HG03342 (cell line): ENCODE measurements around the gene EFNA1.
A peak's percentile ranks its signal among the peaks of the same experiment; 100 is the strongest.

ENCODE experiments used
- ATAC-seq: cut with Tn5 transposase; IDR thresholded peaks from one replicate; pipeline ENCODE4 v1.9.1; 2021; ENCODE audit warnings: mild to moderate bottlenecking, moderate library complexity; ENCODE audit not compliant: unreplicated experiment

The EFNA1 gene, protein sequence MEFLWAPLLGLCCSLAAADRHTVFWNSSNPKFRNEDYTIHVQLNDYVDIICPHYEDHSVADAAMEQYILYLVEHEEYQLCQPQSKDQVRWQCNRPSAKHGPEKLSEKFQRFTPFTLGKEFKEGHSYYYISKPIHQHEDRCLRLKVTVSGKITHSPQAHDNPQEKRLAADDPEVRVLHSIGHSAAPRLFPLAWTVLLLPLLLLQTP

DNA sequence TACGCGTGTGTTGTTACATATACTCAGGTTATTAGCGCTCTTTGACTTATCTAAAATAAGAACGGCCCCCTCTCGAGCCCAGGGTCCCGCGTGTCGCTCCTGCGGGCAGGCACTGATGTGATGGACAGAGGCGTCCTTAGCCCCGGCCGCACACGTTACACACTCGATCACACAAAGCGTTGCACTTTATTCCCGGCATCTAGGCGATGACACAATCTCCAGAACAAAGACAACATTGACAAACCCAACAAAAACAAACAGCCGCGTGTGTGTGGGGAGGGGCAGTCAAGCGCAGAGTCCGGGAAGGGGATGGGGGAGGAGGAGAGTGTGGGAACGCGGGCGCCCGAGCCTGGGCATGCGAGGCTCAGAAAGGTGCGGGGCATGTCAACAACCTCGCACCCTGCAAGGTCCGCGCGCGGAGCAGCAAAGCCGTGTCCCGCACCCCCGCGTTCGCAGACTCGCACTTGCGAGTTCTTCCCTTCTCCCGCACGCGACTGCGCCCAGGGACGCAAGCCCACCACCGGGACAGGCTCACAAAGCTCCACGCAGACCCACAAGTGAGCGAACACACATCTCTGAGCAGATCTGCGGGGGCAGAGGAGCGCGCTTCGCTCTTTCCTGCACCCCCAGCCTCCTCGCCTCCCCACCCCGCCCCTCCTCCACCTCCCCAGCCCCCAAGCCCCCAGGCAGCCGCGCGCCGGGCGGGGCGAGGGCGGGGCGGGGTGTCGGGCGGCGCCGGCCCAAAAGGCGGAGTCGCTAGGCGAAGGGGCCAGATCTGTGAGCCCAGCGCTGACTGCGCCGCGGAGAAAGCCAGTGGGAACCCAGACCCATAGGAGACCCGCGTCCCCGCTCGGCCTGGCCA lies at the start of gene EFNA1:
TSS of gene EFNA1 (plus strand) at position 772 of the 862 bp plus-strand sequence. CDS start 102 bp downstream, outside the sequence.
- no peak for ATAC-seq

DNA sequence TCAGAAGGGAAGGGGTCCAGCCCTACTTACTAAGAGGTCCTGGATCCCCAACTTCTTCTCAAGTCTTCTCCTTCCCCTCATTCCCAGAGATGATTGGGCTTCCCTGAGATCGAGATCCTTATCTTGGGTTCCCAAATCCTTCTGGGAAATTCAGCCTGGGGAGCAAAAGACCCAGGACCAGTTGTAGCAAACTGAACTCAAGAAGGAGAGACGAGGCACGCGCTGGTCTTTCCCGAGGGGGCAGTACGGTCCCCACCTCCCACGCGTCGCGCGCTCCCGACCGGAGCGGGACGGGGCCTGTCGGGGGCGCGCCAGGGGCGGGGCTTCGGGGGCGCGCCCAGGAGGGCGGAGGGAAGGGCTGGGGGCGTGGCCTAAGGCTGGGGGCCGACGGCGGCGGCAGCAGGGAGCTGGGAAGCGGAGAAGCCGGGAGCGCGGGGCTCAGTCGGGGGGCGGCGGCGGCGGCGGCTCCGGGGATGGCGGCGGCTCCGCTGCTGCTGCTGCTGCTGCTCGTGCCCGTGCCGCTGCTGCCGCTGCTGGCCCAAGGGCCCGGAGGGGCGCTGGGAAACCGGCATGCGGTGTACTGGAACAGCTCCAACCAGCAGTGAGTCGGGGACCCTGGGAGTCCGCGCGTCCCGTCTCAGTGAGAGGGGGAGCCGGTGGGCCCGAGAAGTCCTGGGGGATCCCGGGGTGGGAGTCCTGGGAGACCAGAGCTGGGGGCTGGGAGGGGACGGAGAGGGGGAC lies 49.0 kb upstream of the EFNA1 start, which contains the start of gene EFNA3:
TSS of gene EFNA3 (plus strand) at position 369 of the 741 bp plus-strand sequence. CDS start at position 474, 105 bp downstream.
- no peak for ATAC-seq

DNA sequence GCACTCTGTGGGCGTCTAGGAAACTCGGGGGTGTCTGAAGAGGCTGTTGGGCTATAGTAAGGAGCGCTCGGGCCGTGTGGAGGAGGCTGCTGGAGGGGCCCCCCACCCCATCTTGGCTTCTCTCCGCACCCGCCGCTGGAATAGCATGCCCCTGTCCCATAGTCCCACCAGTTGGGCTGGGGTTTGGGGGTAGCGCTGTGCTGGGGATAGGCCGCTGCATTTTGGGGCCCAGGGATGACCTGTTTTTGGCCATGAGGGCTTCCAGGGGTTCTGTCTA lies 48.5 kb upstream of the EFNA1 start:
- no peak for ATAC-seq

DNA sequence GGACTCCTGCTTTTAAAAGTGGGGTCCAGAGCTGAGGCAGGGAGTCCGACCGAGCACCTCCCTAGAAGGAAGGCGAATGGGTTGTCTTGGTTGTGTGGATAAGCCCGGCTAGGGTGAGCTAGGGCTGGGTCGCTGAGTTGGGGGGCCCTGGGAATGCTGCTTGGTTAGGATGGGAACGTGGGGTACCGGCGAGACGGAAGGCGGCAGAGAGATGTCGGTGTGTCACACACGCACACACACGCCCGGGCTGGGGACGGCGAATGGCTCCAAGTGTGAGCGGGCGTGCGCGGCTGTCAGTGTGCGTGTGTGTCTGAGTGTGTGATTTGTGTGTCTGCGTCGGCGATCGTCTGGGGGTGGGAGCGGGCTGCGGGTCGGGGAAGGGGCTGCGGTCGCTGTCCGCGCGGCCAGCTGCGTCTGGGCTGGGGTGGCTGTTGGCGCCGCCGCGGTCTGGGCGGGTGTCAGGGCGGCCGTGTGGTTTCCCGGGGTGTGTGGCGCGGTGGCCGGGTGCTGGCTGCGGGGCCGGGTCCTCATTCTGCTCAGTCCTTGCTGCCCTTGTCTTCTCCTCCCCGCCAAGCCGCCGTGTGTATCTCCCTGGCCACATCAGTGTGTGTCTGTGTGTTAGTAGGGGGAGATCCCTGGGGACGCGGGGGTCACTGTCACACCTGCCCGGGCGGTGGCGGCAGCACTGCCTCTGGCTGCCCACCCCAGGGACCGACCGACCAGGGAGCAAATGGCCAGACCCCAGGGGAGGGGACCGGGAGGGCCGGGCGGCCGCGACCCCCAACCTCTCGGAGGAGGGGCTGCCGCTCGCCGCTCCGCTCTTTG lies 48.0 kb upstream of the EFNA1 start:
- no peak for ATAC-seq

DNA sequence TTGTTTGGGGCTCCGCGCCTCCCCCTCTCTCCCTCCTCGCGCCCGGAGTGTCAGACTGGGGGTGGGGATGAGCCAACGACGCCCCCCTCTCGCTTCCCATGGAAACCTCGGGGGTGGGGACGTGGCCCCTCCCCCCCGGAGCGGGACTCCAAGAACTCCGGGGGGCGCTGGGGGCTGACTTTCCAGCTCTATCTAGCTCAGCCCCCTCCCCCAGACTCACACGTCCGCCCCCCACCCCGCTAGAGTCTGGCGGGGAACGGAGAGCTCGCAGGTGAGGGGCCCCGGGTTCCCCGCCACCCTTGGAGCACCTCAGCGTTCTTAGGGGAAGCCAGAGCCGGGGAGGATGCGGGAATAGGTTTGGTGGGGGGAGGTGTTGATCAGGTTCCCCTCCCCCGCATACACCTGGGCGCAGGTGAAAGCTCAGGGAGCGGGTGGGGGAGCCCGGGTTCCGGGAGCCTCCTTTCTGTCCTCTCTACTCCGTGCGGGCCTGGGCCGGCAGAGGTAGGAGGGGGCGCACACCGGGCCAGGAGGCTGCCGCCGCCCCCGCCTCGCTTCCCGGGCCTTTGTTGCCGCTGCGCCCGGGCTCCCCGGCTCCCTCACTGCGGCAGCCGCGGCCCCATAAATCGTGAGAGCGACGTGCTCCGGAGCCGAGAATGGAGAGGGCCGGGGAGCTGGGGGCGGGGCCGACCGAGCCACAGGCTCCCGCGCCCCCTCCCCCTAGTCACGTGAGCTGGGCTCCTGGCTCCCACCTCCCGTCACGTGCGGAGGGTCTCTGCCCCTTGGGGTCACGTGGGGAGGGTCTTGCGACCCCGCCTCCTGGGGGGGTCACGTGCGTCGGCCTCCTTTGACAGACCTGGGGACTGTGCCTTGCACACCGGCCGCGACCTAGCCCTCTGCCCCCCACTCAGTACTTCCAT lies 47.1 kb upstream of the EFNA1 start:
- no peak for ATAC-seq

DNA sequence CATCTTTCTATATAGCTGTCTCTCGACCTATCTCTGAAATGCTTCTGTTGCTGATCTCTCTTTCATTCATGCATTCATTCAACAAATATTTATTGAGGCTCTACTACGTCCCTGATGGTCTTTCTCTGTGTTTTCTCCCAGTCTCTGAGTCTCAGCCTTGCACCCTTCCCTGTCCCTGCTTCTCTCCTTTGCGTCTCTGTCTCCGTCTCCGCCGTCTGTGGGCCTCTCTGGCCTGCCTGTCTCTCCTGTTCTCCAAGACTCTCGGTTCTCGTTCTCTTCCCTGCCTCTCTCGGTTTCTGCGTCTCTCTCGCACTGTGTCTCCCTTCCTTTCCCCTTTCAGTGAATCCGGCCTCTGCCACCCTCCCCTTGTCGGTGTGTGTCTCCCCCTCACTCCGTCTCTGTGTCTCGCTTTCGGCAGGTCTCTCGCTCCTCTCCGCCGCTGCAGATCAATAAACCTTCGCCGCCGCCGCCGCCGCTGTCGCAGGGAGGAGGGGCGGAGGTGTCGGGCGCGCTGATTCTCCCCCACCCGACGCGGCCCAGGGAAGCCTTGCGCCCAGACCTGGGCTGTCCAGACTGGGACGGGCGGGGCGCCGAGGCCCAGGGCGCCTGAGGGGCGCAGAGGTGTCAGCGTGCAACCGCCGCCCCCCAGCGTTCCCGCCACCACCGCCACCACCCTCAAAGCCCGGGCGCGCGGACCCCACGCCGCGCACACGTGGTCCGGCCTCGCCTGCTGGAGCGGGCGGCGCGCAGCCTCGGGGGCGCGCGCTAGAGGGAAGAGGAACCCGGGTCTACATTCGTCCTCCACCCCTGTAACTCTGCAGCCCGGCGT lies 46.0 kb upstream of the EFNA1 start:
- no peak for ATAC-seq

DNA sequence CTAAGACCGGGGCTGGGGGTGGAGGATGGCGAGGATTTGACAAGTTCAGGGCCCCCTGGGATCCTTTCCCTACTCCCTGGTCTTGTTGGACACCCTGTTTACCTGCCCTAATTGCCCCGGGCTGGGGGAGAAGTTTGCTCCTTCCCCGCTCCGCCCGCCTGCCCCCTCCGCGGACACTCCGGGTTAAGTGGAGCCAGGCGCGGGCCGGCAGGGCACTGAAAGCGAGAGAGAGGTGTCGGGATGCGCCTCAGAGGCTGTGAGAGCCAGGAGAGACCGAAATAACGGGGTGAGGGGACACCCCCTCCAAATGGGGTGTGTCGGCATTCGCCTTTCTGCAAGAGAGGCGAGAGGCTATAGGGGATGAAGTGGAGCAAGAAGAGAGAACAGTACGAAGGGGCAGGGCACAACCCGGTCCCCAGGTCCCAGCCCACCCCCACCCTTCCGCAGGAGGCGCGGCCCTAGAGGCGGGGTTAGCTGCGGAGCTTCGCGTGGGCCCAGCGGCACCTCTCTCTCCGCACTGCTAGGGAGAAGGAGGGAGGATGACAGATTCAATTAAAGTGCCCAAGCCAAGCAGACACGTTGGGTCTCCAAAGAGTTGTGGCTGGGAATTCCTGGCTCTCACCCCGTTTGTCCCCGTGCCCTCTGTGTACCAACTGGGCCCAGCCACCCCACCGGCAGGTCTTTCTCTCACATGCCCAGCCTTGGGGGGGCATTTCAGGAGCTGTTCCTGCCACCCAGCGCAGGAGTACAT lies 45.2 kb upstream of the EFNA1 start:
- no peak for ATAC-seq

DNA sequence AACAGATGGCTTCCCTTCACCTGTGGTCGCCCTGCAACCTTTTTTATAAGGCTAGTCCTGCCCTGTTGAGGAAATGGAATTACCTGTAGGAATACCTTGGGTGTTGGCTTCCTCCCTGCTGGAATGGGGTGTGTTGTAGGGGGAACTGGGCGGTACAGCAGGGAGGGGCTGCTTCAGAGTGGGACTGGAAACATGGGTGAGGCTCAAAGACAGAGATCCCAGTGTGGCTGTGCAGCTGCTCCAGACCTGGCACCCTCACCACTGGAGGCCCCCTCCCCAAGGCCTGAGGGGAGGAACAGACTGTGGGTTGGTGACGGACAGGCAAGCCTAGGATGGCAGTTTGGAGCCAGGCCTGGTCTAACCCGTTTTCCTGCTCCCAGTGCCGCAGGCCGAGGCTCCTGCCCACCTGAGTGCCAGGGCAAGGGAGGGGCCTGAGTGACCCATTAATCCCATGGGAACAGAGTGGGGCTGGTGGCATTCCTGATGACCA lies 44.6 kb upstream of the EFNA1 start:
- no peak for ATAC-seq

DNA sequence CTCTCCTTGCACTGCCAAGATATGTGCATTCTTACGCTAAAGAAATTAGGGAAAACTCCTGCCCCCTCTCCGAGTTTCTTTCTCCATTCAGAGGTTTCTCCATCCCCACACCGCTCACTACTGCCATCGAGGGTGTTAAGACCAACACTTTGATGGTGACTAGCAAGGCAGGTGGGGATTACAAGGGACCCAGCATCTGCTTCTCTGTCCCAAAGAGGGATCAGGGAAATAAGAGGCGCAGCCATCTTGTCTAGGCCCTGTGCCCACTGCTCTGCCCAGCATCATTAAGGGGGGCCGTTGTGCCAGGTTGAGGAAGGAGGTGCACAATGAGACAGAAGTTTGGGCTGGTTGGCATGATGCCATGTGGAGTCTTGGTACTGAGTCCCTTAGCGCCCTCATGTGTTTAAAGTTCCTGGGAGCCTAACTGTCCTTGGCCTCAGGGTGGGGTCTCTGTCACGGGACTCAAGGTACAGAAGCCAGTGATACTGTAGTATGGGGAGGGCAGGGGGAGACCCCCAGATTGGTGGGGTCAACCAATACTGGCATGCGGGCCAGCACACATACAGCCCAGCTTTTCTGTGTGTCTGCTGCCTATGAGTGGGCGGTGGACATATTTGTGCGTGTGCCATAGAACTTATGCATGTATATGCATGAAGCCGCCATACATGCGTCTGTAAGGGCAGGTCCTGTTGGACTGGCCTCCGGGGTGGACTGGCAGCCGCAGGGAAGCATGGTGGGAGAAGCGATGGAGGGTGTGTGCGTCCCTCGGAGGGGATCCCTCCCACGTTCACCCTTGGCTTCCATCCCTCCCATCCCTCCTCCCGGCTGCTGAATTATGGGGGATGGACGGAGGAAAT lies 43.6 kb upstream of the EFNA1 start:
- ATAC-seq, result no peak

DNA sequence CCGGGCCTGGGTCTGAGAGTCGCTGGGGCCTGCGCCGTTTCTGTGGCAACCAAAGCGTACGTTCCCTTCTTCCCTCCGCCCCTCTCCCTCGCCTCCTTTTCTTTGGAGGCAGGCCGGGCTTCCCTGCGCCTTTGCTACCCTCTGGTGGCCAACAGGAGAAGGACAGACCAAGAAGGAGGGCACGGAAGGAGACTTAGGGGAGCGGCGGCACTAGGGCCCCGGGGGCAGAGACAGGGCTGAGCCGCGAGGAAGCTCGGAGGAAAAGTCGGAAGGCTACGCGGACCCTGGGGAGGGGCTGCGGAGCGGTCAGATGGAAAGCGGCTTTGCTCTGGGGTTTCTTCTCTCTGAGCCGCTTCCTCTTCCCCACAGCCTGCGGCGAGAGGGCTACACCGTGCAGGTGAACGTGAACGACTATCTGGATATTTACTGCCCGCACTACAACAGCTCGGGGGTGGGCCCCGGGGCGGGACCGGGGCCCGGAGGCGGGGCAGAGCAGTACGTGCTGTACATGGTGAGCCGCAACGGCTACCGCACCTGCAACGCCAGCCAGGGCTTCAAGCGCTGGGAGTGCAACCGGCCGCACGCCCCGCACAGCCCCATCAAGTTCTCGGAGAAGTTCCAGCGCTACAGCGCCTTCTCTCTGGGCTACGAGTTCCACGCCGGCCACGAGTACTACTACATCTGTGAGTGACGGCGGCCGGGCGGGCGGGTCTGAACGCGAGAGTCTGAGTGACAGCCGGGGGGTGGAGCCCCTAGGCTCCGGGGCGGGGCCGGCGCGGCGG lies 42.8 kb upstream of the EFNA1 start:
- ATAC-seq, result peak; percentile 68

DNA sequence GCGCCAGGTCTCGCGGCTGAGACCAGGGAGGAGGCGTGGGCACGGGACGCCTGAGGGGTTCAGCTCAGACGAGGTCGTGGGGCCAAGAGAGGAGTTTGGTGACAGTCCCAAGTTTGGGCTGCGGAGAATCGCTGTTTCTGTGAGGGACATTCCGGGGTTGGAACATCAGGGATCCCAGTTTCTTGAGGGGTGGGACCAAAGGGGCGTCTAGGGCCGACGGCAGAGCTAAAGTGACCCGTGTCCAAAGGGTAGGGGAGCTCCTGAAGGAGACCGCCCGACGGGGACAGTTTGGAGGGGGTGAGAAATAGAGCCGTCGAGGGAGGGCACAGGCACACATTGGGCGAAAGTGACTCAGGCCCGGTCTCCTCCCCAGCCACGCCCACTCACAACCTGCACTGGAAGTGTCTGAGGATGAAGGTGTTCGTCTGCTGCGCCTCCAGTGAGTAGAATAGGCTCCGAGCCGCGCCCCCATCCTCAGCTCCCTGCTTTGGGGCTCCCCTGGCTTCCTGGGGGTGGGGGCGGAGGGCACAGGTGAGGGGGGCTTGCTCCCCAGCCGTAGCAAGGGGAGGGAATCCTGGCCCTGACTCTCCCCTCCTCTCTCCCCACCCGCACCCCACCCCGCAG lies 42.1 kb upstream of the EFNA1 start:
- ATAC-seq, result no peak

DNA sequence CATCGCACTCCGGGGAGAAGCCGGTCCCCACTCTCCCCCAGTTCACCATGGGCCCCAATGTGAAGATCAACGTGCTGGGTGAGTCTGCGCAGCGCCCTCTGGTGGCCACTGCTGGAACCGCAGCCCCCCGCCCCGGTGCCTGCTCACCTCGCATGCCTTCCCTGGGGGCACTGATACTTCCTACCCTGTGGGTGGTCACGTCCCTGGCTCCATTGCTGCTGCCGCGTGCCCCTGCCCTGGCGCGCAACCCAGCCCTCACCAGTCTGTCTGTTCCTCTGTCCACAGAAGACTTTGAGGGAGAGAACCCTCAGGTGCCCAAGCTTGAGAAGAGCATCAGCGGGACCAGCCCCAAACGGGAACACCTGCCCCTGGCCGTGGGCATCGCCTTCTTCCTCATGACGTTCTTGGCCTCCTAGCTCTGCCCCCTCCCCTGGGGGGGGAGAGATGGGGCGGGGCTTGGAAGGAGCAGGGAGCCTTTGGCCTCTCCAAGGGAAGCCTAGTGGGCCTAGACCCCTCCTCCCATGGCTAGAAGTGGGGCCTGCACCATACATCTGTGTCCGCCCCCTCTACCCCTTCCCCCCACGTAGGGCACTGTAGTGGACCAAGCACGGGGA lies 41.4 kb upstream of the EFNA1 start:
- ATAC-seq, result no peak

DNA sequence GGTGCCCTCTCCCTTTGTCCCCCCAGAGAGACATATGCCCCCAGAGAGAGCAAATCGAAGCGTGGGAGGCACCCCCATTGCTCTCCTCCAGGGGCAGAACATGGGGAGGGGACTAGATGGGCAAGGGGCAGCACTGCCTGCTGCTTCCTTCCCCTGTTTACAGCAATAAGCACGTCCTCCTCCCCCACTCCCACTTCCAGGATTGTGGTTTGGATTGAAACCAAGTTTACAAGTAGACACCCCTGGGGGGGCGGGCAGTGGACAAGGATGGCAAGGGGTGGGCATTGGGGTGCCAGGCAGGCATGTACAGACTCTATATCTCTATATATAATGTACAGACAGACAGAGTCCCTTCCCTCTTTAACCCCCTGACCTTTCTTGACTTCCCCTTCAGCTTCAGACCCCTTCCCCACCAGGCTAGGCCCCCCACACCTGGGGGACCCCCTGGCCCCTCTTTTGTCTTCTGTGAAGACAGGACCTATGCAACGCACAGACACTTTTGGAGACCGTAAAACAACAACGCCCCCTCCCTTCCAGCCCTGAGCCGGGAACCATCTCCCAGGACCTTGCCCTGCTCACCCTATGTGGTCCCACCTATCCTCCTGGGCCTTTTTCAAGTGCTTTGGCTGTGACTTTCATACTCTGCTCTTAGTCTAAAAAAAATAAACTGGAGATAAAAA lies 40.7 kb upstream of the EFNA1 start:
- no peak for ATAC-seq

DNA sequence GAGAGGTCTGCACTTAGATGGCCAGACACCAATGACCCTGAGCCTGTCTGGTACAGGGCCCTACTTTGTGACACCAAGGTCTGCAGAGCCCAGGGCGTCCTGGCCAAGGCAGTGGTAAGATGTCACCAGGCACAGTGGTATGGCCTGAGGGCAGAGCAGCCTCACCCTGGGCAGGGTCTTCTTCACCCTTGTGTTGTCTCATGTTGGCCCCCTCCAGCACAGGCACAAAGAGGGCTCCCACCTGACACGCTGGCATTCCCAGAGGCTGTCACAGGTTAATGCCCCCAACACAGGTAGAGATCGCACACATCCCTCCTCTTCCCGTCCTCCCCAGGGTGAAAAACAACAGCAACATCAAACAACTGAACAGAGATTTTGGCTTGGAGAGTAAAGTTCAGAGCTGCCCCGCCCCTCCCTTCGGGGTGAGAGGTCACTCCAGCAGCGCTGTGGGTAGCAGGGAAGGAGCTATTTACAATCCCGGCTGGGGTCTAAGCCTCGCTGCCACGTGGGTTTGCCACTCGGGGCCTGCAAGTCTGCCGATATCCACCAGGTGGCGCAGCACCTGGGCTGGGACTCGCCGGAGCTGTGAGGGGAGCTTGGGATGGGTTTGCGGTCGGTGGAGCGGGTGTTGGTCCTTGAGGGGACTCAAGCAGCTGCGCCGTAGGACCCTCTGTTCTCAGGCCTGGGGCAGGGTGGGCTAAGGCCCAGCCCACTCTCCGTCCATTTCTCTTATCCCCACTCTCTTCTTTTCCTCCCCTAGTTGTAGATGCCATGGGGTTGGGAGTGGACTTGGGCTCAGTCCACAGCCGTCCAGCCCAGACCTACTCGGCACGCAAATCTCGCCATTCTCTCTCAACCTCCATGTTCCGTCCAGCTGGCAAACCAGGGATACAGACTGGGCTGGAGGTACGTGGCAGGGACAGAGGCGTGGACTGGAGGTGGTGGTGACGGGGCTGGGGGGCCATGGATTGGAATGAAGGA lies 36.3 kb upstream of the EFNA1 start:
- no peak for ATAC-seq
